ENCODE measurements around the gene CBL. TPM values are rescaled to one million over a fixed set of nuclear protein-coding genes. Genes with fewer than 3 reads are reported as not detected.
A peak's percentile ranks its signal among the peaks of the same experiment; 100 is the strongest.
"Not testable (repeated sequence)": the region's sequence is repeated elsewhere in the genome, so short reads cannot be mapped to it uniquely, and the experiment has no call there.

CBL gene
- total RNA-seq, 1 donor from 2014 or later = 21.6 TPM

DNA sequence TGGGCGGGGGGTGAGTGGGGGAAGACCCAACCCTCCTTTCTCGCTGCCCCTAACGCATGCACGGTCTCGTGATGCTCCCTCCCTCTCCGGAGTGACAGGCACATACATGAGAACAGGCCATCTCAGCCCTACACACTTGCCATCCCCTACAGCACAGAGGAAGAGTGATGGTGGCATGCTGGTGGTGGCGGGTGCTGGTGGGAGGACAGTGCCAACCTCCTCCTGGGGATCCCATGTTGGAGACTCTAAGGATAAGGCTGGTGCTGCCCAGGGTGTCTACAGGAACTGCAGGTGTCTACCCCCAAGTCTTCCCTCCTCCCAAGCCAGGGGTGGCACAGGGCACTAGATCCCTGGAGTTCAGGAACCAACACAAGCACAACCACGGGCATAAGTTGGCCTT, 44.3 kb upstream of the CBL start:
- TF ChIP-seq, protein P1, sequence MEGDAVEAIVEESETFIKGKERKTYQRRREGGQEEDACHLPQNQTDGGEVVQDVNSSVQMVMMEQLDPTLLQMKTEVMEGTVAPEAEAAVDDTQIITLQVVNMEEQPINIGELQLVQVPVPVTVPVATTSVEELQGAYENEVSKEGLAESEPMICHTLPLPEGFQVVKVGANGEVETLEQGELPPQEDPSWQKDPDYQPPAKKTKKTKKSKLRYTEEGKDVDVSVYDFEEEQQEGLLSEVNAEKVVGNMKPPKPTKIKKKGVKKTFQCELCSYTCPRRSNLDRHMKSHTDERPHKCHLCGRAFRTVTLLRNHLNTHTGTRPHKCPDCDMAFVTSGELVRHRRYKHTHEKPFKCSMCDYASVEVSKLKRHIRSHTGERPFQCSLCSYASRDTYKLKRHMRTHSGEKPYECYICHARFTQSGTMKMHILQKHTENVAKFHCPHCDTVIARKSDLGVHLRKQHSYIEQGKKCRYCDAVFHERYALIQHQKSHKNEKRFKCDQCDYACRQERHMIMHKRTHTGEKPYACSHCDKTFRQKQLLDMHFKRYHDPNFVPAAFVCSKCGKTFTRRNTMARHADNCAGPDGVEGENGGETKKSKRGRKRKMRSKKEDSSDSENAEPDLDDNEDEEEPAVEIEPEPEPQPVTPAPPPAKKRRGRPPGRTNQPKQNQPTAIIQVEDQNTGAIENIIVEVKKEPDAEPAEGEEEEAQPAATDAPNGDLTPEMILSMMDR (IDR thresholded peaks at IDR 0.05) = no peak
- Histone ChIP-seq H3K27ac (no peak overlapping the region), H3K36me3 (no peaks in the 10 kb centered on the region), H3K4me1 (no peaks in the 10 kb centered on the region), H3K4me3 (no peak overlapping the region), H3K27me3 (no peaks in the 10 kb centered on the region), H3K9me3 (no peaks in the 10 kb centered on the region)
- DNase-seq (ENCODE audit: low spot score in 2 of 2) = no peak
- intact Hi-C loops (cut with DNase I) = no loop called here

GRCh38 chr11:119166368-119167076, 39.6 kb upstream of the CBL start:
- no peak for DNase-seq (ENCODE audit: low spot score in 2 of 2)
- intact Hi-C loops (cut with DNase I) = loop anchor here (5.0 kb wide), 1 partner anchor 59 kb away; the partner anchor contains the start of gene C2CD2L

DNA sequence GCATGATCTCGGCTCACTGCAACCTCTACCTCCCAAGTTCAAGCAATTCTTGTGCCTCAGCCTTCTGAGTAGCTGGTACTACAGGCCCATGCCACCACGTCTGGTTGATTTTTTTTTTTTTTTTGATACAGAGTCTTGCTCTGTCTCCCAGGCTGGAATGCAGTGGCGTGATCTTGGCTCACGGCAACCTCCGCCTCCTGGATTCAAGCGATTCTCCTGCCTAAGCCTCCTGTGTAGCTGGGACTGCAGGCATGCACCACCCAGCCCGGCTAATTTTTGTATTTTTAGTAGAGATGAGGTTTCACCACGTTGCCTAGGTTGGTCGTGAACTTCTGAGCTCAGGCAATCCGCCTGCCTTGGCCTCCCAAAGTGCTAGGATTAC, 39.1 kb upstream of the CBL start:
- not testable (repeated sequence) for H3K36me3 ChIP-seq; H3K4me1 ChIP-seq; H3K9me3 ChIP-seq; H3K27ac ChIP-seq; DNase-seq (ENCODE audit: low spot score in 2 of 2); H3K27me3 ChIP-seq; H3K4me3 ChIP-seq
- intact Hi-C loops (cut with DNase I) = loop anchor here (5.0 kb wide), 1 partner anchor 60 kb away; the partner anchor contains the start of gene C2CD2L

More at GRCh38 chr11:119166368-119167076, 39.6 kb upstream of the CBL start:
- TF ChIP-seq, protein P1 (IDR thresholded peaks at IDR 0.05) = no peak
- Histone ChIP-seq H3K36me3 (no peaks in the 10 kb centered on the region), H3K9me3 (no peaks in the 10 kb centered on the region), H3K4me3 (no peak overlapping the region), H3K4me1 (peaks cover 0 to 2% of the 10 kb centered on the region in 2 donors), H3K27ac (no peak overlapping the region), H3K27me3 (no peaks in the 10 kb centered on the region)

- peaks cover 0 to 2% of the 10 kb centered on the region in 2 donors for H3K4me1 ChIP-seq
- intact Hi-C loops (cut with DNase I) = loop anchor here (2.0 to 5.0 kb wide), 5 partner anchors 23 to 139 kb away; partner anchors contain the start of genes C2CD2L and CBL
- no peaks in the 10 kb centered on the region for H3K27me3 ChIP-seq
- peak overlapping the region; percentile 97 to 100 for H3K27ac ChIP-seq
- DNase-seq (ENCODE audit: low spot score in 2 of 2) = no peak
- TF ChIP-seq, protein P1 (IDR thresholded peaks at IDR 0.05) = no peak
- H3K36me3 ChIP-seq = no peaks in the 10 kb centered on the region
- no peak overlapping the region for H3K4me3 ChIP-seq
- H3K9me3 ChIP-seq = no peaks in the 10 kb centered on the region
Observed at GRCh38 chr11:119167933-119168332, 38.2 kb upstream of the CBL start.

DNA sequence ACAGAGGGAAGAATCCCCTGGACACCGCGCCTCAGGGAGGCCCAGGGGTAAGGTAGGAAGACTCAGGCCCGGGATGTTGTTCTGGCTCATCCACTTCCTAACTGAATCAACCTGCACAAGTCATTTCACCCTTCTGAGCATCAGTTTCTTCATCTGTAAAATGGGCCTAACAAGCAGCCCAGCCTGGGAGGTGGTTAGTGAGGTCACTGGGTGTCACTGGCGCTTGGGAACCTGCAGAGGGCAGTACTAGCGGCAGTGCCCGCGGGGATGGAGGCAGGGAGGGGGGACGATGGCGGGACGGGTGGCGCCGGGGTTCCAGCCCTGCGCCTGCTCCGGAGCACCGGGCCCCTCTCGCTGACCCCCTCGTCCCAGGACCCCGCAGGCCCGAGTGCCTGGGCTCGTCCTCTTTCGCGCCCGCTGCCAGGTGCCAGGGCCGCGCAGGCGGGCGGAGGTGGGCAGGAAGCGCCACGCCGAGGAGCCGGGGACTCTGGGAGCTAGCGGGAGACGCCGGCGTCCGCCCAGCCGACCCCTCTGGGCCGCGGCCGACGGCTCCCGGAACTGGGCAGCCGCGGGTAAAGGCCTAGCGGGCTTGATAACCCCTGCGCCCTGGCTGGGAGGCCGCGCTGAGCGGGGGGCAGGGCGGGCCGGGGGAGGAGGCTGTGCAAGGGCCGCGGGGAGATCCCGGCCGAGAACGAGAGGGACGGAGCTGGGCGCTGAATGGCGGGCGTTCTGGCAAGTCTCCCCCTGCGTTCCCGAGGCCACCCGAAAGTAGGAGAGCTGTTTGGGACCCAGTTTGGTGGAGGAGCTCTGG, 37.5 kb upstream of the CBL start, which contains the start of gene NLRX1:
TSS of gene NLRX1 (plus strand) at position 255 of the 811 bp plus-strand sequence. CDS start 2,679 bp downstream, outside the sequence.
- DNase-seq (ENCODE audit: low spot score in 2 of 2) = peak; percentile 30 to 91
- H3K4me1 ChIP-seq = peaks cover 0 to 2% of the 10 kb centered on the region in 2 donors
- no peaks in the 10 kb centered on the region for H3K27me3 ChIP-seq
- H3K27ac ChIP-seq = peak within 1 kb of the TSS; percentile 97 to 100
- TF ChIP-seq, protein P1 (IDR thresholded peaks at IDR 0.05) = peak; percentile 88 to 96 (median 95)
- intact Hi-C loops (cut with DNase I) = loop anchor here (1.0 to 5.0 kb wide), 6 partner anchors 24 to 172 kb away; partner anchors contain the start of genes C1QTNF5, C2CD2L and CBL
- H3K36me3 ChIP-seq = peaks cover 4 to 5% of the 10 kb centered on the region in 2 donors
- H3K4me3 ChIP-seq = peak within 1 kb of the TSS; percentile 61 to 95
- H3K9me3 ChIP-seq = no peaks in the 10 kb centered on the region

Data from ascending aorta (tissue), 2 donors.